IMR-90 (cell line): ENCODE measurements around the gene RRP1. TPM values are rescaled to one million over a fixed set of nuclear protein-coding genes. Genes with fewer than 3 reads are reported as not detected.

Experiments used
- ATAC-seq: fragments of 200-7000 bp; cut with Tn5 transposase; 2 replicates; pipeline ENCODE4 v1.9.1; 2020; ENCODE audit warnings: low read depth, mild to moderate bottlenecking, moderate library complexity
- BruUV-seq: library from RNA; stranded (reverse); fragments of 400-500 nt; replicated peaks from 2 replicates; lab custom pipeline; 2021; lab: Mats Ljungman, UMichigan
- CTCF ChIA-PET: fragments of 300-600 bp; formaldehyde crosslinking; extraction: SDS; loops from one replicate; lab custom pipeline; 2021; ENCODE audit warnings: antibody characterized with exemption; lab: Yijun Ruan, JAX
- POLR2A ChIA-PET: fragments of 300-600 bp; sonication (Branson Sonifier 250); formaldehyde crosslinking; loops from one replicate; lab custom pipeline; 2022; ENCODE audit warnings: antibody characterized with exemption; ENCODE audit not compliant: unreplicated experiment; lab: Charles Lee
- DNase-seq: peaks from one replicate; pipeline ENCODE4 v3.0.0; 2013
- H2AFZ ChIP-seq: replicated peaks from 2 replicates; pipeline ENCODE3; 2013; ENCODE audit warnings: low read length, mild to moderate bottlenecking; ENCODE audit not compliant: poor library complexity
- H2AK5ac ChIP-seq: 2 replicates; pipeline ENCODE4 v1.6.1; 2013; ENCODE audit warnings: low read depth, low read length, inconsistent platforms
- H2AK9ac ChIP-seq: replicated peaks from 2 replicates; pipeline ENCODE3; 2013; ENCODE audit warnings: mild to moderate bottlenecking, low read depth, low read length, moderate library complexity; ENCODE audit not compliant: poor library complexity
- H2BK120ac ChIP-seq: 2 replicates; pipeline ENCODE4 v1.6.1; 2013; ENCODE audit warnings: low read depth, low read length, inconsistent platforms
- H2BK15ac ChIP-seq: 3 replicates; pipeline ENCODE4 v1.6.1; 2013; ENCODE audit warnings: low read depth, low read length, inconsistent platforms
- H2BK20ac ChIP-seq: 2 replicates; pipeline ENCODE4 v1.6.1; 2013; ENCODE audit warnings: low read depth, mild to moderate bottlenecking, inconsistent platforms, low read length, moderate library complexity
- H2BK5ac ChIP-seq: 2 replicates; pipeline ENCODE4 v1.6.1; 2013; ENCODE audit warnings: mild to moderate bottlenecking, low read depth, low read length, inconsistent platforms; ENCODE audit not compliant: poor library complexity, severe bottlenecking
- H3K14ac ChIP-seq: replicated peaks from 2 replicates; pipeline ENCODE4 v1.6.1; 2013; ENCODE audit warnings: low read depth, low read length, inconsistent platforms
- H3K18ac ChIP-seq: 2 replicates; pipeline ENCODE4 v1.6.1; 2013; ENCODE audit warnings: low read depth, low read length, control low read depth
- H3K23ac ChIP-seq: 2 replicates; pipeline ENCODE4 v1.6.1; 2013; ENCODE audit warnings: low read depth, low read length, inconsistent platforms
- H3K27ac ChIP-seq: 2 replicates; pipeline ENCODE4 v1.5.1; 2013; ENCODE audit warnings: mild to moderate bottlenecking, control low read depth, low read length; ENCODE audit not compliant: insufficient read depth
- H3K27me3 ChIP-seq: 2 replicates; pipeline ENCODE4 v1.6.1; 2013; ENCODE audit warnings: low read length; ENCODE audit not compliant: control insufficient read depth, insufficient read depth
- H3K36me3 ChIP-seq: 2 replicates; pipeline ENCODE4 v1.6.1; 2013; ENCODE audit warnings: low read length, mixed read lengths; ENCODE audit not compliant: control insufficient read depth, insufficient read depth
- H3K4ac ChIP-seq: 2 replicates; pipeline ENCODE4 v1.6.1; 2013; ENCODE audit warnings: low read depth, low read length, inconsistent platforms
- H3K4me1 ChIP-seq: 2 replicates; pipeline ENCODE4 v1.6.1; 2013; ENCODE audit warnings: low read length, mixed read lengths; ENCODE audit not compliant: control insufficient read depth, insufficient read depth
- H3K4me2 ChIP-seq: 2 replicates; pipeline ENCODE4 v1.6.1; 2013; ENCODE audit warnings: low read depth, mild to moderate bottlenecking, control low read depth, low read length, moderate library complexity
- H3K4me3 ChIP-seq: 2 replicates; pipeline ENCODE4 v1.5.1; 2013; ENCODE audit warnings: low read depth, mild to moderate bottlenecking, control low read depth, low read length, moderate library complexity; ENCODE audit not compliant: insufficient read depth
- H3K56ac ChIP-seq: 2 replicates; pipeline ENCODE4 v1.6.1; 2013; ENCODE audit warnings: low read length, inconsistent platforms; ENCODE audit not compliant: insufficient read depth; ENCODE audit errors: extremely low read depth
- H3K79me1 ChIP-seq, 2 experiments: 2 replicates each; pipeline ENCODE4 v1.6.1; 2013; ENCODE audit warnings: low read length in 2 of 2, inconsistent platforms in 1 of 2, low read depth in 1 of 2
- H3K9ac ChIP-seq: 2 replicates; pipeline ENCODE4 v1.6.1; 2013; ENCODE audit warnings: low read depth, low read length, control low read depth
- H3K9me1 ChIP-seq: 2 replicates; pipeline ENCODE4 v1.6.1; 2013; ENCODE audit warnings: low read length, inconsistent platforms; ENCODE audit not compliant: insufficient read depth
- H3K9me3 ChIP-seq: 2 replicates; pipeline ENCODE4 v1.6.1; 2013; ENCODE audit warnings: low read length; ENCODE audit not compliant: control insufficient read depth, insufficient read depth
- H4K20me1 ChIP-seq: 2 replicates; pipeline ENCODE4 v1.6.1; 2013; ENCODE audit warnings: low read length, inconsistent platforms; ENCODE audit not compliant: insufficient read depth
- H4K5ac ChIP-seq: 2 replicates; pipeline ENCODE4 v1.6.1; 2013; ENCODE audit warnings: mild to moderate bottlenecking, low read depth, low read length, control low read depth
- H4K8ac ChIP-seq, 2 experiments: 2 replicates each; pipeline ENCODE4 v1.6.1; 2013; ENCODE audit warnings: low read depth in 2 of 2, low read length in 2 of 2, control low read depth in 1 of 2, inconsistent platforms in 1 of 2
- H4K91ac ChIP-seq: 2 replicates; pipeline ENCODE4 v1.6.1; 2013; ENCODE audit warnings: low read depth, low read length, inconsistent platforms; ENCODE audit not compliant: insufficient read depth
- BHLHE40 ChIP-seq: fragments of 150-350 bp; IDR thresholded peaks from 2 replicates; pipeline ENCODE4 v1.6.1; 2016; ENCODE audit warnings: mild to moderate bottlenecking, low read depth, low read length
- CEBPB ChIP-seq: IDR thresholded peaks from 2 replicates; pipeline ENCODE4 v1.6.1; 2012; ENCODE audit warnings: low read depth, low read length, improper control_type of control experiment
- CHD1 ChIP-seq: IDR thresholded peaks from 2 replicates; pipeline ENCODE4 v1.6.1; 2012; ENCODE audit warnings: low read depth, low read length, improper control_type of control experiment
- CTCF ChIP-seq: conservative IDR thresholded peaks from 2 replicates; pipeline ENCODE4 v1.5.1; 2012; ENCODE audit warnings: mild to moderate bottlenecking, low read depth, low read length, improper control_type of control experiment
- ELK1 ChIP-seq: fragments of 150-350 bp; IDR thresholded peaks from 2 replicates; pipeline ENCODE4 v1.6.1; 2016; ENCODE audit warnings: low read depth, mild to moderate bottlenecking, low read length, moderate library complexity, borderline replicate concordance
- FOS ChIP-seq: fragments of 150-350 bp; IDR thresholded peaks from 2 replicates; pipeline ENCODE4 v1.6.1; 2016; ENCODE audit warnings: low read depth, low read length
- MAFK ChIP-seq: IDR thresholded peaks from 2 replicates; pipeline ENCODE4 v1.6.1; 2012; ENCODE audit warnings: low read depth, low read length, improper control_type of control experiment
- MAZ ChIP-seq: IDR thresholded peaks from 2 replicates; pipeline ENCODE4 v1.6.1; 2012; ENCODE audit warnings: low read depth, mild to moderate bottlenecking, low read length, improper control_type of control experiment, moderate library complexity, borderline replicate concordance
- MXI1 ChIP-seq: IDR thresholded peaks from 2 replicates; pipeline ENCODE4 v1.6.1; 2012; ENCODE audit warnings: low read depth, mild to moderate bottlenecking, low read length, moderate library complexity, borderline replicate concordance
- NFE2L2 ChIP-seq: fragments of 150-350 bp; IDR thresholded peaks from 2 replicates; pipeline ENCODE4 v1.6.1; 2016; ENCODE audit warnings: low read depth, mild to moderate bottlenecking, low read length
- POLR2A ChIP-seq: IDR thresholded peaks from 2 replicates; pipeline ENCODE4 v1.6.1; 2012; ENCODE audit warnings: mild to moderate bottlenecking, low read depth, low read length
- RAD21 ChIP-seq: IDR thresholded peaks from 2 replicates; pipeline ENCODE4 v1.6.1; 2012; ENCODE audit warnings: low read length, improper control_type of control experiment
- RCOR1 ChIP-seq: IDR thresholded peaks from 2 replicates; pipeline ENCODE4 v1.6.1; 2012; ENCODE audit warnings: mild to moderate bottlenecking, low read length, improper control_type of control experiment; ENCODE audit not compliant: insufficient replicate concordance
- RFX5 ChIP-seq: IDR thresholded peaks from 2 replicates; pipeline ENCODE4 v1.8.0; 2012; ENCODE audit warnings: low read depth, mild to moderate bottlenecking, low read length, moderate library complexity
- SMC3 ChIP-seq: fragments of 150-350 bp; IDR thresholded peaks from 2 replicates; pipeline ENCODE4 v1.6.1; 2016; ENCODE audit warnings: low read depth, mild to moderate bottlenecking, antibody characterized with exemption, low read length, moderate library complexity
- USF2 ChIP-seq: fragments of 150-350 bp; IDR thresholded peaks from 2 replicates; pipeline ENCODE4 v1.6.1; 2017; ENCODE audit warnings: mild to moderate bottlenecking, antibody characterized with exemption, low read length, low read depth
- WGBS, 2 experiments: methylation state at CpG; one replicate each; pipeline versions ENCODE4 v1.1.5 to v1.1.7; 2013; ENCODE audit warnings: missing lambda C conversion rate in 2 of 2; ENCODE audit not compliant: insufficient read length in 1 of 2; ENCODE audit errors: extremely low coverage in 2 of 2; 5-methylcytosine and 5-hydroxymethylcytosine counted together
- dilution Hi-C: fragments of 300-500 bp; cut with HindIII; formaldehyde crosslinking; loops from one replicate; pipeline ENCODE4 v1.14.3; 2018; ENCODE audit warnings: low sequenced_read_pairs; ENCODE audit not compliant: unreplicated experiment
- in situ Hi-C: fragments of 300-500 bp; cut with MboI; formaldehyde crosslinking; loops from 3 replicates; pipeline ENCODE4 v1.14.3; 2019; ENCODE audit warnings: low sequenced_read_pairs, inconsistent platforms, mixed read lengths
- intact Hi-C: fragments of 100-400 bp; cut with micrococcal nuclease; formaldehyde crosslinking; loops from 2 replicates; pipeline ENCODE4 v1.10.0; 2022
- polyA plus RNA-seq, 3 experiments: library from polyadenylated mRNA; depleted of rRNA; stranded (reverse); fragments of >200 nt; gene quantifications; 2 replicates each; pipeline ENCODE4 v1.2.3, GENCODE V29; 2012; ENCODE audit warnings: low replicate concordance in 1 of 3
- total RNA-seq: library from RNA; depleted of rRNA; stranded (reverse); fragments of >200 nt; gene quantifications from 2 replicates; pipeline ENCODE4 v1.2.3, GENCODE V29; 2012

Gene RRP1
- total and polyA plus RNA-seq, 2 of the 4 experiments (the other 2 are of a cell fraction): 20.2 to 23.3 TPM

GRCh38 chr21:43829161-43829560 lies 39.8 kb downstream of the RRP1 start:
- no peak overlapping the region for H4K8ac ChIP-seq

More at GRCh38 chr21:43829161-43829560, 39.8 kb downstream of the RRP1 start:
- peaks cover 4% of the 10 kb centered on the region; the same call in 1 of the 2 replicates for H3K9me1 ChIP-seq
- no peak overlapping the region for H2AFZ ChIP-seq
- TF ChIP-seq FOS (no peak), CTCF (no peak), RCOR1 (no peak), MAFK (no peak), BHLHE40 (no peak), SMC3 (no peak), MXI1 (no peak), CEBPB (no peak), CHD1 (no peak), RAD21 (no peak), MAZ (no peak), USF2 (no peak), RFX5 (no peak), NFE2L2 (no peak), ELK1 (no peak), POLR2A (no peak)
- H3K27me3 ChIP-seq: peaks cover 24% of the 10 kb centered on the region
- H4K20me1 ChIP-seq: no peaks in the 10 kb centered on the region
- in situ Hi-C loops: no loop called here
- WGBS, 2 experiments: 82% methylated on average over 12 of the region's 12 CpGs; no CpG with 5 or more reads in 1 of the 2 experiments
- H3K4me1 ChIP-seq: peaks cover 4% of the 10 kb centered on the region; the same call in 1 of the 2 replicates
- dilution Hi-C loops: no loop called here
- H3K9ac ChIP-seq: no peak overlapping the region
- no peak overlapping the region for H3K56ac ChIP-seq
- peaks cover 7% of the 10 kb centered on the region; the same call in 1 of the 2 replicates for H3K9me3 ChIP-seq
- no peak overlapping the region for H3K14ac ChIP-seq
- H3K4me3 ChIP-seq: no peak overlapping the region
- no peak overlapping the region for H3K18ac ChIP-seq
- intact Hi-C loops: no loop called here
- H3K36me3 ChIP-seq: no peaks in the 10 kb centered on the region
- no peak overlapping the region for H2BK20ac ChIP-seq
- H2AK9ac ChIP-seq: no peak overlapping the region
- no peak overlapping the region for H2BK15ac ChIP-seq
- H4K91ac ChIP-seq: no peak overlapping the region
- POLR2A ChIA-PET: no interaction called here
- no peaks in the 10 kb centered on the region for H3K79me1 ChIP-seq
- BruUV-seq: no TSS peak
- H3K4me2 ChIP-seq: no peak overlapping the region
- no peak overlapping the region for H2AK5ac ChIP-seq
- ATAC-seq (no peak), DNase-seq (no peak)
- H2BK120ac ChIP-seq: no peak overlapping the region
- no peak overlapping the region for H2BK5ac ChIP-seq
- no peak overlapping the region for H4K5ac ChIP-seq
- H3K23ac ChIP-seq: no peak overlapping the region
- no peak overlapping the region for H3K27ac ChIP-seq
- CTCF ChIA-PET: no interaction called here
- no peak overlapping the region for H3K4ac ChIP-seq
